Endothelial cell of umbilical vein (primary cell): ENCODE results near the gene PYCR2. TPM values are rescaled to one million over a fixed set of nuclear protein-coding genes. Genes with fewer than 3 reads are reported as not detected.
"Not testable (repeated sequence)": the region's sequence is repeated elsewhere in the genome, so short reads cannot be mapped to it uniquely, and the experiment has no call there.

Experiments
- BruUV-seq: library from RNA; stranded (reverse); fragments of 400-500 nt; replicated peaks from 2 replicates; lab custom pipeline; 2021; lab: Mats Ljungman, UMichigan
- CTCF ChIA-PET: fragments of 300-600, 350-600 bp; sonication (Branson Sonifier 250); formaldehyde crosslinking; loops from one replicate; lab custom pipeline; 2021; ENCODE audit warnings: antibody characterized with exemption, inconsistent platforms; lab: Charles Lee
- POLR2A ChIA-PET: fragments of 300-600, 350-600 bp; sonication (Branson Sonifier 250); formaldehyde crosslinking; loops from one replicate; lab custom pipeline; 2021; ENCODE audit warnings: antibody characterized with exemption, inconsistent platforms; lab: Charles Lee
- DNase-seq: peaks from one replicate; pipeline ENCODE4 v3.0.0-alpha.2; 2011; ENCODE audit warnings: low read depth, low spot score
- FAIRE-seq: peaks from 2 replicates; lab custom pipeline; 2011; peaks lifted over from hg19 to GRCh38; lab: Jason Lieb, UNC
- H2AFZ ChIP-seq: 2 replicates; pipeline ENCODE4 v1.6.0; 2012; ENCODE audit warnings: low read depth, low read length, control low read depth, inconsistent platforms
- H3K27ac ChIP-seq: 2 replicates; pipeline ENCODE4 v1.5.1; 2011; ENCODE audit warnings: low read depth, mild to moderate bottlenecking, control low read depth, low read length, moderate library complexity; ENCODE audit not compliant: insufficient read depth
- H3K27me3 ChIP-seq, 2 experiments: 2 replicates each; pipeline versions ENCODE4 v1.6.0 to v1.6.1; 2011; ENCODE audit warnings: low read length in 2 of 2, mixed read lengths in 1 of 2; ENCODE audit not compliant: control insufficient read depth in 2 of 2, insufficient read depth in 2 of 2
- H3K36me3 ChIP-seq, 2 experiments: 2 replicates in 1 of 2; 3 replicates in 1 of 2; pipeline ENCODE4 v1.5.1; 2011; ENCODE audit warnings: low read length in 2 of 2, mild to moderate bottlenecking in 1 of 2, moderate library complexity in 1 of 2; ENCODE audit not compliant: control insufficient read depth in 2 of 2, insufficient read depth in 2 of 2; ENCODE audit errors: extremely low read depth in 1 of 2
- H3K4me1 ChIP-seq: 3 replicates; pipeline ENCODE4 v1.5.1; 2011; ENCODE audit warnings: mild to moderate bottlenecking, low read length; ENCODE audit not compliant: control insufficient read depth, insufficient read depth; ENCODE audit errors: extremely low read depth
- H3K4me2 ChIP-seq: 2 replicates; pipeline ENCODE4 v1.6.1; 2011; ENCODE audit warnings: low read length, control low read depth, mixed read lengths; ENCODE audit not compliant: insufficient read depth
- H3K4me3 ChIP-seq, 3 experiments: fragments of 200-600 bp in 1 of 3; sonication (generic), shearing (Covaris generic) in 1 of 3; replicated peaks in 1 of 3; 2 replicates each; pipeline ENCODE4 v1.5.1; 2011 to 2016; ENCODE audit warnings: control low read depth in 3 of 3, low read length in 3 of 3, mild to moderate bottlenecking in 2 of 3, inconsistent platforms in 1 of 3, low read depth in 1 of 3, moderate library complexity in 1 of 3; ENCODE audit not compliant: insufficient read depth in 1 of 3
- H3K79me2 ChIP-seq: 2 replicates; pipeline ENCODE4 v1.6.0; 2012; ENCODE audit warnings: low read length, inconsistent platforms; ENCODE audit not compliant: control insufficient read depth, insufficient read depth
- H3K9ac ChIP-seq: replicated peaks from 2 replicates; pipeline ENCODE3; 2011; ENCODE audit warnings: low read length, control low read depth; ENCODE audit not compliant: insufficient read depth; ENCODE audit errors: extremely low read depth
- H3K9me1 ChIP-seq: replicated peaks from 3 replicates; pipeline ENCODE4 v1.6.0; 2011; ENCODE audit warnings: mild to moderate bottlenecking, low read length; ENCODE audit not compliant: control insufficient read depth, insufficient read depth; ENCODE audit errors: extremely low read depth
- H3K9me3 ChIP-seq: replicated peaks from 2 replicates; pipeline ENCODE4 v1.5.1; 2012; ENCODE audit warnings: low read length, inconsistent platforms; ENCODE audit not compliant: control insufficient read depth, insufficient read depth
- H4K20me1 ChIP-seq: replicated peaks from 2 replicates; pipeline ENCODE3; 2011; ENCODE audit warnings: mild to moderate bottlenecking, low read length; ENCODE audit not compliant: control insufficient read depth, insufficient read depth; ENCODE audit errors: extremely low read depth
- CTCF ChIP-seq, 2 donors: IDR thresholded peaks; 1 replicate in 1 of 2; 2 replicates in 1 of 2; pipeline ENCODE4 v1.5.1; 2011; ENCODE audit warnings: low read length in 2 of 2, mild to moderate bottlenecking in 2 of 2, moderate library complexity in 2 of 2, control low read depth in 1 of 2, inconsistent platforms in 1 of 2, low read depth in 1 of 2; ENCODE audit not compliant: insufficient read depth in 1 of 2; ENCODE audit errors: extremely low read depth in 1 of 2
- EZH2 ChIP-seq: IDR thresholded peaks from 2 replicates; pipeline ENCODE4 v1.6.1; 2012; ENCODE audit warnings: borderline replicate concordance, low read depth, mild to moderate bottlenecking, moderate library complexity, low read length, inconsistent platforms; ENCODE audit not compliant: severe bottlenecking
- FOS ChIP-seq: IDR thresholded peaks from 2 replicates; pipeline ENCODE4 v1.6.1; 2011; ENCODE audit warnings: mild to moderate bottlenecking, low read length, moderate library complexity, borderline replicate concordance; ENCODE audit not compliant: insufficient read depth
- GATA2 ChIP-seq: IDR thresholded peaks from 2 replicates; pipeline ENCODE4 v1.7.0; 2011; ENCODE audit warnings: low read depth, mild to moderate bottlenecking, moderate library complexity, mixed read lengths, low read length; ENCODE audit not compliant: insufficient read length, insufficient read depth
- JUN ChIP-seq: IDR thresholded peaks from 2 replicates; pipeline ENCODE4 v1.6.1; 2011; ENCODE audit warnings: borderline replicate concordance, low read depth; ENCODE audit not compliant: insufficient read length, insufficient read depth
- MAX ChIP-seq: IDR thresholded peaks from 2 replicates; pipeline ENCODE4 v1.6.1; 2011; ENCODE audit not compliant: insufficient read depth, insufficient read length
- MYC ChIP-seq: IDR thresholded peaks from one replicate; pipeline ENCODE4 v1.6.1; 2011; ENCODE audit warnings: mild to moderate bottlenecking, low read depth, low read length
- POLR2A ChIP-seq: IDR thresholded peaks from 2 replicates; pipeline ENCODE4 v1.6.1; 2012; ENCODE audit warnings: low read depth, mild to moderate bottlenecking, control low read depth, low read length
- POLR2AphosphoS5 ChIP-seq: IDR thresholded peaks from 2 replicates; pipeline ENCODE4 v1.6.1; 2012; ENCODE audit warnings: low read depth, mild to moderate bottlenecking, control low read depth, low read length, moderate library complexity; ENCODE audit not compliant: insufficient read depth
- dilution Hi-C: fragments of 300-500 bp; cut with MboI; formaldehyde crosslinking; loops from one replicate; pipeline ENCODE4 v1.15.0; 2019; ENCODE audit warnings: low sequenced_read_pairs; ENCODE audit not compliant: extremely low pct_ligation_motif_present
- intact Hi-C: fragments of 100-400 bp; cut with micrococcal nuclease; formaldehyde crosslinking; loops from one replicate; pipeline ENCODE4 v1.10.0; 2022
- polyA plus RNA-seq, 4 experiments: library from polyadenylated mRNA; depleted of rRNA in 3 of 4; stranded (reverse) in 3 of 4; unstranded in 1 of 4; fragments of >200 nt; gene quantifications; 2 replicates each; pipeline versions ENCODE4 v1.2.1 to v1.2.3, GENCODE V29; 2011 to 2012; ENCODE audit warnings: missing spikeins in 1 of 4
- total RNA-seq: library from RNA; stranded (reverse); gene quantifications from 2 replicates; pipeline ENCODE4 v1.2.3, GENCODE V29; 2021

Gene PYCR2
- total and polyA plus RNA-seq, 2 donors (not counting 3 experiments of a cell fraction or from before 2014, with no cell fraction given) = 64.6 to 65.1 TPM

- H2AFZ ChIP-seq = no peak overlapping the region
- no TSS peak for BruUV-seq
- CTCF ChIA-PET = interaction anchor here (0.9 kb wide), 1 partner anchor 16 kb away, joined by 3 read pairs; the partner anchor contains the start of gene PYCR2
- no peaks in the 10 kb centered on the region for H4K20me1 ChIP-seq
- no peak overlapping the region for H3K27ac ChIP-seq
- H3K79me2 ChIP-seq = no peaks in the 10 kb centered on the region
- no peaks in the 10 kb centered on the region for H3K36me3 ChIP-seq
- no peak overlapping the region for H3K9ac ChIP-seq
- no peak overlapping the region for H3K4me2 ChIP-seq
- H3K4me3 ChIP-seq = no peak overlapping the region
- no peak for DNase-seq
- dilution Hi-C loops (no loop called here), intact Hi-C loops (no loop called here)
- H3K4me1 ChIP-seq = no peaks in the 10 kb centered on the region
- no peaks in the 10 kb centered on the region for H3K9me1 ChIP-seq
- no peaks in the 10 kb centered on the region for H3K9me3 ChIP-seq
- POLR2A ChIA-PET = interaction anchor here (1.0 kb wide), 1 partner anchor 17 kb away, joined by 3 read pairs; the partner anchor contains the start of gene PYCR2
- FAIRE-seq = no peak
- TF ChIP-seq MYC (no peak), POLR2A (no peak), CTCF (IDR thresholded peaks at IDR 0.05; ENCODE audit: extremely low read depth in 1 of 2, insufficient read depth in 1 of 2, low read depth in 1 of 2, low read length in 2 of 2) (no peak), MAX (no peak), GATA2 (no peak), POLR2AphosphoS5 (no peak), EZH2 (no peak), JUN (no peak), FOS (no peak)
- no peaks in the 10 kb centered on the region for H3K27me3 ChIP-seq
These were observed 16.5 kb upstream of the PYCR2 start for GRCh38 chr1:225940385-225941151.

- H3K4me3 ChIP-seq, H3K27ac ChIP-seq, H3K4me2 ChIP-seq, H3K9ac ChIP-seq, CTCF ChIA-PET, DNase-seq, dilution Hi-C loops, BruUV-seq, FAIRE-seq, H3K79me2 ChIP-seq, H3K27me3 ChIP-seq, H4K20me1 ChIP-seq, H3K9me1 ChIP-seq, H2AFZ ChIP-seq, H3K9me3 ChIP-seq, H3K36me3 ChIP-seq, H3K4me1 ChIP-seq, intact Hi-C loops: not testable (repeated sequence)
- POLR2A ChIA-PET = interaction anchor here (1.0 kb wide), 1 partner anchor 16 kb away, joined by 3 read pairs; the partner anchor contains the start of gene PYCR2
These were observed 15.9 kb upstream of the PYCR2 start for GRCh38 chr1:225939939-225940310.
